HG03045 (cell line): ENCODE data around the gene RENBP.
A peak's percentile ranks its signal among the peaks of the same experiment; 100 is the strongest.

ENCODE experiments used
- ATAC-seq: cut with Tn5 transposase; IDR thresholded peaks from one replicate; pipeline ENCODE4 v1.9.1; 2021; ENCODE audit warnings: mild to moderate bottlenecking, moderate library complexity; ENCODE audit not compliant: unreplicated experiment

RENBP gene

GRCh38 chrX:153903238-153903980 lies 41.0 kb downstream of the RENBP start:
- ATAC-seq: no peak

- no peak for ATAC-seq
Measured at GRCh38 chrX:153902385-153902784, 42.1 kb downstream of the RENBP start.

- no peak for ATAC-seq
Measured at GRCh38 chrX:153901753-153902140, 42.7 kb downstream of the RENBP start.

- peak; percentile 88 for ATAC-seq
Measured at GRCh38 chrX:153900831-153901752, 43.4 kb downstream of the RENBP start.

GRCh38 chrX:153897899-153898298 lies 46.5 kb downstream of the RENBP start:
- ATAC-seq: no peak

- no peak for ATAC-seq
Measured at GRCh38 chrX:153889123-153889522, 55.3 kb downstream of the RENBP start.

- no peak for ATAC-seq
Measured at GRCh38 chrX:153888344-153888743, 56.1 kb downstream of the RENBP start.

- ATAC-seq: no peak
Measured at GRCh38 chrX:153887385-153887784, 57.1 kb downstream of the RENBP start.

- no peak for ATAC-seq
Measured at GRCh38 chrX:153886915-153887314, 57.5 kb downstream of the RENBP start.

GRCh38 chrX:153885968-153886903 lies 58.2 kb downstream of the RENBP start, which contains the start of gene L1CAM:
L1CAM (minus strand) TSS chrX:153886173; CDS start chrX:153875836, 10,337 bp downstream.
- no peak for ATAC-seq
